Type B pancreatic cell (in vitro differentiated cells): ENCODE measurements around the gene GNAI3. TPM values are rescaled to one million over a fixed set of nuclear protein-coding genes. Genes with fewer than 3 reads are reported as not detected.

Experiments
- DNase-seq: peaks from one replicate; pipeline ENCODE4 v3.0.0; 2021; ENCODE audit warnings: mixed read lengths; ENCODE audit not compliant: unreplicated experiment; ENCODE audit errors: extremely low spot score
- H3K27ac Mint-ChIP-seq: 2 replicates; pipeline ENCODE4 v1.8.0; 2021; ENCODE audit warnings: mild to moderate bottlenecking, mixed read lengths
- H3K27me3 Mint-ChIP-seq: 2 replicates; pipeline ENCODE4 v1.8.0; 2021; ENCODE audit warnings: mixed read lengths
- H3K36me3 Mint-ChIP-seq: 2 replicates; pipeline ENCODE4 v1.8.0; 2021; ENCODE audit warnings: mixed read lengths
- H3K4me1 Mint-ChIP-seq: one replicate; pipeline ENCODE4 v1.8.0; 2021; ENCODE audit warnings: mixed read lengths; ENCODE audit not compliant: unreplicated experiment
- H3K4me3 Mint-ChIP-seq: 2 replicates; pipeline ENCODE4 v1.8.0; 2021; ENCODE audit warnings: mild to moderate bottlenecking, mixed read lengths
- H3K9me3 Mint-ChIP-seq: 2 replicates; pipeline ENCODE4 v1.8.0; 2021; ENCODE audit warnings: mixed read lengths
- CTCF ChIP-seq: fragments of 200-600 bp; sonication (generic); conservative IDR thresholded peaks from 2 replicates; pipeline ENCODE4 v1.5.0; 2021; ENCODE audit warnings: antibody characterized with exemption, mild to moderate bottlenecking
- total RNA-seq: library from RNA; stranded (reverse); gene quantifications from 2 replicates; pipeline ENCODE4 v1.2.1, GENCODE V29; 2021; ENCODE audit warnings: low replicate concordance

The GNAI3 gene
- total RNA-seq, 1 donor from 2014 or later: 8.9 TPM

GRCh38 chr1:109632671-109633346 is 84.4 kb downstream of the GNAI3 start:
- Mint-ChIP-seq H3K27ac (no peak overlapping the region), H3K9me3 (no peaks in the 10 kb centered on the region), H3K4me3 (no peak overlapping the region), H3K4me1 (peaks cover 25% of the 10 kb centered on the region), H3K27me3 (no peaks in the 10 kb centered on the region), H3K36me3 (peaks cover 4% of the 10 kb centered on the region)
- no peak for TF ChIP-seq CTCF
- no peak for DNase-seq

GRCh38 chr1:109634292-109634691 is 85.9 kb downstream of the GNAI3 start:
- Mint-ChIP-seq H3K36me3 (peaks cover 3% of the 10 kb centered on the region), H3K27me3 (no peaks in the 10 kb centered on the region), H3K4me1 (peaks cover 25% of the 10 kb centered on the region), H3K9me3 (no peaks in the 10 kb centered on the region), H3K27ac (no peak overlapping the region), H3K4me3 (no peak overlapping the region)
- no peak for TF ChIP-seq CTCF
- no peak for DNase-seq

GRCh38 chr1:109634771-109635750 is 86.6 kb downstream of the GNAI3 start:
- DNase-seq: no peak
- H3K36me3 Mint-ChIP-seq: no peaks in the 10 kb centered on the region
- no peak for TF ChIP-seq CTCF

GRCh38 chr1:109635862-109636200 is 87.4 kb downstream of the GNAI3 start:
- H3K27ac Mint-ChIP-seq: peak overlapping the region; percentile 65
- no peaks in the 10 kb centered on the region for H3K27me3 Mint-ChIP-seq
- TF ChIP-seq CTCF: no peak
- no peak overlapping the region for H3K4me3 Mint-ChIP-seq
- H3K9me3 Mint-ChIP-seq: no peaks in the 10 kb centered on the region
- peaks cover 25% of the 10 kb centered on the region for H3K4me1 Mint-ChIP-seq
- H3K36me3 Mint-ChIP-seq: no peaks in the 10 kb centered on the region
- DNase-seq: no peak

More at GRCh38 chr1:109634771-109635750, 86.6 kb downstream of the GNAI3 start:
- Mint-ChIP-seq H3K9me3 (no peaks in the 10 kb centered on the region), H3K4me3 (no peak overlapping the region), H3K4me1 (peaks cover 25% of the 10 kb centered on the region), H3K27me3 (no peaks in the 10 kb centered on the region), H3K27ac (no peak overlapping the region)

GRCh38 chr1:109636201-109636952 is 88.0 kb downstream of the GNAI3 start:
- no peak for DNase-seq
- no peaks in the 10 kb centered on the region for H3K9me3 Mint-ChIP-seq
- H3K36me3 Mint-ChIP-seq: no peaks in the 10 kb centered on the region
- H3K4me1 Mint-ChIP-seq: peaks cover 25% of the 10 kb centered on the region
- peak overlapping the region; percentile 65 for H3K27ac Mint-ChIP-seq
- no peaks in the 10 kb centered on the region for H3K27me3 Mint-ChIP-seq
- no peak overlapping the region for H3K4me3 Mint-ChIP-seq
- no peak for TF ChIP-seq CTCF
